HEK293 (cell line): ENCODE measurements around the gene NDOR1.

ENCODE experiments used
- GLIS1 ChIP-seq: fragments of 450-650 bp; formaldehyde crosslinking; IDR thresholded peaks from 2 replicates; pipeline ENCODE4 v1.5.1; 2016; ENCODE audit warnings: missing biosample characterization, missing genetic modification characterization
- SETDB1 ChIP-seq: IDR thresholded peaks from one replicate; pipeline ENCODE4 v1.6.1; 2017; ENCODE audit warnings: mild to moderate bottlenecking, low read length, moderate library complexity, mixed read lengths; ENCODE audit not compliant: insufficient read length
- TRIM28 ChIP-seq: IDR thresholded peaks from 2 replicates; pipeline ENCODE4 v1.6.1; 2011; ENCODE audit warnings: low read length, control low read depth, borderline replicate concordance
- ZNF175 ChIP-seq: fragments of 450-650 bp; formaldehyde crosslinking; IDR thresholded peaks from 2 replicates; pipeline ENCODE4 v1.5.1; 2016; ENCODE audit warnings: missing biosample characterization, missing genetic modification characterization
- ZNF239 ChIP-seq: fragments of 450-650 bp; formaldehyde crosslinking; IDR thresholded peaks from 2 replicates; pipeline ENCODE4 v1.5.1; 2016; ENCODE audit warnings: missing biosample characterization, missing genetic modification characterization
- ZNF518A ChIP-seq: fragments of 450-650 bp; formaldehyde crosslinking; conservative IDR thresholded peaks from 2 replicates; pipeline ENCODE4 v1.5.1; 2016; ENCODE audit warnings: low read depth, missing biosample characterization, missing genetic modification characterization
- ZNF792 ChIP-seq: fragments of 450-650 bp; formaldehyde crosslinking; IDR thresholded peaks from 2 replicates; pipeline ENCODE4 v1.5.1; 2016; ENCODE audit warnings: missing biosample characterization, missing genetic modification characterization
- ZNF837 ChIP-seq: fragments of 450-650 bp; formaldehyde crosslinking; IDR thresholded peaks from 2 replicates; pipeline ENCODE4 v1.5.1; 2016; ENCODE audit warnings: missing biosample characterization, missing genetic modification characterization
- TF ChIP-seq, protein P1 (sequence below): fragments of 450-650 bp; formaldehyde crosslinking; IDR thresholded peaks from 2 replicates; pipeline ENCODE4 v1.5.1; 2016; ENCODE audit warnings: missing biosample characterization, missing genetic modification characterization, low read depth
- TF ChIP-seq, protein P2 (sequence below): fragments of 450-650 bp; formaldehyde crosslinking; IDR thresholded peaks from 2 replicates; pipeline ENCODE4 v1.5.1; 2016; ENCODE audit warnings: missing biosample characterization, missing genetic modification characterization
- TF ChIP-seq, protein P3 (sequence below): fragments of 450-650 bp; formaldehyde crosslinking; IDR thresholded peaks from 2 replicates; pipeline ENCODE4 v1.5.1; 2016; ENCODE audit warnings: missing biosample characterization, missing genetic modification characterization

DNA sequence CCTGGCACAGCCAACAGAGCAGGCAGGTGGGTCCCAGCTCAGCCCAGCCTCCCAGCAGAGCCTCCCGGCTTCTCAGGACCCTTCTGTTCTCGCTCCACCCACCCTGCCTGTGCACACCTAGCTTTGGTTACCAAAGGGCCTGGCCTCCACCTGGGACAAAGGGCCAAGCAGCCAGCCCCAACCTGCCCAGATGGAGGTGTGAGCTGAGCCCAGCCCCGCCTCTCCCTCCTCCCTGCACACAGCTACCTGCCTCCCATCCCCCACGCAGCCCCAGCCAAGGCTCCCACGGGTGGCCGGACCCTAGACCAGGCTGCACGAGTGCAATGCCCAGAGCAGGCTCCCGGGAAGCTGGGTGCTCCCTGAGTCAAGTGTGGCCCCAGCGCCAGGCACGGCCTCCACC lies 10.6 kb upstream of the NDOR1 start:
- TF ChIP-seq, protein P1, sequence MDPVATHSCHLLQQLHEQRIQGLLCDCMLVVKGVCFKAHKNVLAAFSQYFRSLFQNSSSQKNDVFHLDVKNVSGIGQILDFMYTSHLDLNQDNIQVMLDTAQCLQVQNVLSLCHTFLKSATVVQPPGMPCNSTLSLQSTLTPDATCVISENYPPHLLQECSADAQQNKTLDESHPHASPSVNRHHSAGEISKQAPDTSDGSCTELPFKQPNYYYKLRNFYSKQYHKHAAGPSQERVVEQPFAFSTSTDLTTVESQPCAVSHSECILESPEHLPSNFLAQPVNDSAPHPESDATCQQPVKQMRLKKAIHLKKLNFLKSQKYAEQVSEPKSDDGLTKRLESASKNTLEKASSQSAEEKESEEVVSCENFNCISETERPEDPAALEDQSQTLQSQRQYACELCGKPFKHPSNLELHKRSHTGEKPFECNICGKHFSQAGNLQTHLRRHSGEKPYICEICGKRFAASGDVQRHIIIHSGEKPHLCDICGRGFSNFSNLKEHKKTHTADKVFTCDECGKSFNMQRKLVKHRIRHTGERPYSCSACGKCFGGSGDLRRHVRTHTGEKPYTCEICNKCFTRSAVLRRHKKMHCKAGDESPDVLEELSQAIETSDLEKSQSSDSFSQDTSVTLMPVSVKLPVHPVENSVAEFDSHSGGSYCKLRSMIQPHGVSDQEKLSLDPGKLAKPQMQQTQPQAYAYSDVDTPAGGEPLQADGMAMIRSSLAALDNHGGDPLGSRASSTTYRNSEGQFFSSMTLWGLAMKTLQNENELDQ (tag by site-specific recombination) = no peak
- TF ChIP-seq, protein P2, sequence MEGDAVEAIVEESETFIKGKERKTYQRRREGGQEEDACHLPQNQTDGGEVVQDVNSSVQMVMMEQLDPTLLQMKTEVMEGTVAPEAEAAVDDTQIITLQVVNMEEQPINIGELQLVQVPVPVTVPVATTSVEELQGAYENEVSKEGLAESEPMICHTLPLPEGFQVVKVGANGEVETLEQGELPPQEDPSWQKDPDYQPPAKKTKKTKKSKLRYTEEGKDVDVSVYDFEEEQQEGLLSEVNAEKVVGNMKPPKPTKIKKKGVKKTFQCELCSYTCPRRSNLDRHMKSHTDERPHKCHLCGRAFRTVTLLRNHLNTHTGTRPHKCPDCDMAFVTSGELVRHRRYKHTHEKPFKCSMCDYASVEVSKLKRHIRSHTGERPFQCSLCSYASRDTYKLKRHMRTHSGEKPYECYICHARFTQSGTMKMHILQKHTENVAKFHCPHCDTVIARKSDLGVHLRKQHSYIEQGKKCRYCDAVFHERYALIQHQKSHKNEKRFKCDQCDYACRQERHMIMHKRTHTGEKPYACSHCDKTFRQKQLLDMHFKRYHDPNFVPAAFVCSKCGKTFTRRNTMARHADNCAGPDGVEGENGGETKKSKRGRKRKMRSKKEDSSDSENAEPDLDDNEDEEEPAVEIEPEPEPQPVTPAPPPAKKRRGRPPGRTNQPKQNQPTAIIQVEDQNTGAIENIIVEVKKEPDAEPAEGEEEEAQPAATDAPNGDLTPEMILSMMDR (tag by site-specific recombination) = no peak
- TF ChIP-seq ZNF837 (tag by site-specific recombination) (no peak), TRIM28 (no peak), ZNF175 (tag by site-specific recombination) (no peak), GLIS1 (tag by site-specific recombination) (no peak), ZNF239 (tag by site-specific recombination) (no peak), ZNF518A (tag by site-specific recombination) (no peak), SETDB1 (no peak), ZNF792 (tag by site-specific recombination) (no peak)
- TF ChIP-seq, protein P3, sequence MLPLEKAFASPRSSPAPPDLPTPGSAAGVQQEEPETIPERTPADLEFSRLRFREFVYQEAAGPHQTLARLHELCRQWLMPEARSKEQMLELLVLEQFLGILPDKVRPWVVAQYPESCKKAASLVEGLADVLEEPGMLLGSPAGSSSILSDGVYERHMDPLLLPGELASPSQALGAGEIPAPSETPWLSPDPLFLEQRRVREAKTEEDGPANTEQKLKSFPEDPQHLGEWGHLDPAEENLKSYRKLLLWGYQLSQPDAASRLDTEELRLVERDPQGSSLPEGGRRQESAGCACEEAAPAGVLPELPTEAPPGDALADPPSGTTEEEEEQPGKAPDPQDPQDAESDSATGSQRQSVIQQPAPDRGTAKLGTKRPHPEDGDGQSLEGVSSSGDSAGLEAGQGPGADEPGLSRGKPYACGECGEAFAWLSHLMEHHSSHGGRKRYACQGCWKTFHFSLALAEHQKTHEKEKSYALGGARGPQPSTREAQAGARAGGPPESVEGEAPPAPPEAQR (tag by site-specific recombination) = no peak
